LNCAP (cell line): ENCODE data around the gene FAM156A.
"Not testable (repeated sequence)": the region's sequence is repeated elsewhere in the genome, so short reads cannot be mapped to it uniquely, and the experiment has no call there.

Experiments
- CTCF ChIP-seq: fragments of 450-650 bp; IDR thresholded peaks from 2 replicates; pipeline ENCODE4 v1.5.1; 2017; ENCODE audit warnings: mild to moderate bottlenecking

FAM156A gene

GRCh38 chrX:52958113-52958959, at the start of gene FAM156A:
TSS of gene FAM156A (minus strand) at chrX:52958518. CDS start at chrX:52948588, 9,930 bp downstream.
- TF ChIP-seq CTCF, result not testable (repeated sequence)

- TF ChIP-seq CTCF, result no peak
These were observed 47.0 kb upstream of the FAM156A start for GRCh38 chrX:53005327-53005726.

GRCh38 chrX:53004811-53005210, 46.5 kb upstream of the FAM156A start:
- no peak for TF ChIP-seq CTCF

- no peak for TF ChIP-seq CTCF
These were observed 45.7 kb upstream of the FAM156A start for GRCh38 chrX:53004038-53004437.

- no peak for TF ChIP-seq CTCF
These were observed 44.8 kb upstream of the FAM156A start for GRCh38 chrX:53003111-53003510.

GRCh38 chrX:53001958-53002357, 43.6 kb upstream of the FAM156A start:
- no peak for TF ChIP-seq CTCF

- no peak for TF ChIP-seq CTCF
These were observed 42.3 kb upstream of the FAM156A start for GRCh38 chrX:53000447-53001135.
